ENCODE measurements around the gene CLDN5.

GRCh38 chr22:19559956-19560355, 35.7 kb upstream of the CLDN5 start:
- TF ChIP-seq CTCF (IDR thresholded peaks at IDR 0.05) (no peak), POLR2A (IDR thresholded peaks at IDR 0.05) (no peak)

All from tibial nerve (tissue), 3 donors.